ENCODE data around the gene NBR1.
"Not testable (repeated sequence)": the region's sequence is repeated elsewhere in the genome, so short reads cannot be mapped to it uniquely, and the experiment has no call there.

The NBR1 gene, protein sequence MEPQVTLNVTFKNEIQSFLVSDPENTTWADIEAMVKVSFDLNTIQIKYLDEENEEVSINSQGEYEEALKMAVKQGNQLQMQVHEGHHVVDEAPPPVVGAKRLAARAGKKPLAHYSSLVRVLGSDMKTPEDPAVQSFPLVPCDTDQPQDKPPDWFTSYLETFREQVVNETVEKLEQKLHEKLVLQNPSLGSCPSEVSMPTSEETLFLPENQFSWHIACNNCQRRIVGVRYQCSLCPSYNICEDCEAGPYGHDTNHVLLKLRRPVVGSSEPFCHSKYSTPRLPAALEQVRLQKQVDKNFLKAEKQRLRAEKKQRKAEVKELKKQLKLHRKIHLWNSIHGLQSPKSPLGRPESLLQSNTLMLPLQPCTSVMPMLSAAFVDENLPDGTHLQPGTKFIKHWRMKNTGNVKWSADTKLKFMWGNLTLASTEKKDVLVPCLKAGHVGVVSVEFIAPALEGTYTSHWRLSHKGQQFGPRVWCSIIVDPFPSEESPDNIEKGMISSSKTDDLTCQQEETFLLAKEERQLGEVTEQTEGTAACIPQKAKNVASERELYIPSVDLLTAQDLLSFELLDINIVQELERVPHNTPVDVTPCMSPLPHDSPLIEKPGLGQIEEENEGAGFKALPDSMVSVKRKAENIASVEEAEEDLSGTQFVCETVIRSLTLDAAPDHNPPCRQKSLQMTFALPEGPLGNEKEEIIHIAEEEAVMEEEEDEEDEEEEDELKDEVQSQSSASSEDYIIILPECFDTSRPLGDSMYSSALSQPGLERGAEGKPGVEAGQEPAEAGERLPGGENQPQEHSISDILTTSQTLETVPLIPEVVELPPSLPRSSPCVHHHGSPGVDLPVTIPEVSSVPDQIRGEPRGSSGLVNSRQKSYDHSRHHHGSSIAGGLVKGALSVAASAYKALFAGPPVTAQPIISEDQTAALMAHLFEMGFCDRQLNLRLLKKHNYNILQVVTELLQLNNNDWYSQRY
- total RNA-seq: 132 reads per million, percentile 87 among the genes with 10 or more reads in this experiment

DNA sequence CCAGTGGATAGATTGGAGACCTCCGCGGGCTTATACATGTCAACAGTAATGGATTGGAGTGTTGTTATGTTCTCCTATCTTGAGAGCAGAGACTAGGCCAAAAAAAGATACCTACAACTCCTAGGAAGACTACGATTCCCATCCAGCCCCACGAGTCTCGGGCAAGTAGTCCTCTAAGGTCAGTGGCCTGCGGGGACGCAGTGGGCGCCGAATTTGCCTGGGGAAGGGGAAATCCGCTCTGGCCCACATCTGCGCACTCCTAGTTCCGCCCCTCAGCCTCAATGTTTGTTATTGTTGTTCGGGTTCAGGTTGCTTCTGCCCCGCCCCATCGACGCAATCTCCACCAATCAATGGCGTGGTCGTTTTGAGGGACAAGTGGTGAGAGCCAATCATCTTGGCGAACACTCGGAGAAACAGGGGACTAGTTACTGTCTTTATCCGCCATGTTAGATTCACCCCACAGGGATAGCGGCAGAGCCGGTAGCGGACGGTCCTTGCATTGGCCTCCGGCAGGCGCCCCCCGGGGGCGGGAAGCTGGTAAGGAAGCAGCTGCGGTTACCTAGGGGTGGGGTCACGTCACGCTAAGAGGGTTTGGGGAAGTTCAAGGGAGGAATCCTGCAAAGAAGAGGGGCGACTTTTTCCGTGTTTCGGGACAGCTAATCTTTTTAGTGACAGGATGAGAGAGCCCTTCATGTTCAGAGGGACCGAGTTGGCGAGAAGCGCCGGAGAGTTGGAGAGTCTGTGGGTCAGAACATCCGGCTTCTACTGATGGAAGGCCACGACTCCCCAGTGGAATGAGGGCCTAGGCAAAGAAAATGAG is at the start of gene NBR1:
NBR1 (plus strand) TSS at position 449 of the 820 bp plus-strand sequence. CDS start 4,586 bp downstream, outside the sequence.
- peak; percentile 93 for DNase-seq

DNA sequence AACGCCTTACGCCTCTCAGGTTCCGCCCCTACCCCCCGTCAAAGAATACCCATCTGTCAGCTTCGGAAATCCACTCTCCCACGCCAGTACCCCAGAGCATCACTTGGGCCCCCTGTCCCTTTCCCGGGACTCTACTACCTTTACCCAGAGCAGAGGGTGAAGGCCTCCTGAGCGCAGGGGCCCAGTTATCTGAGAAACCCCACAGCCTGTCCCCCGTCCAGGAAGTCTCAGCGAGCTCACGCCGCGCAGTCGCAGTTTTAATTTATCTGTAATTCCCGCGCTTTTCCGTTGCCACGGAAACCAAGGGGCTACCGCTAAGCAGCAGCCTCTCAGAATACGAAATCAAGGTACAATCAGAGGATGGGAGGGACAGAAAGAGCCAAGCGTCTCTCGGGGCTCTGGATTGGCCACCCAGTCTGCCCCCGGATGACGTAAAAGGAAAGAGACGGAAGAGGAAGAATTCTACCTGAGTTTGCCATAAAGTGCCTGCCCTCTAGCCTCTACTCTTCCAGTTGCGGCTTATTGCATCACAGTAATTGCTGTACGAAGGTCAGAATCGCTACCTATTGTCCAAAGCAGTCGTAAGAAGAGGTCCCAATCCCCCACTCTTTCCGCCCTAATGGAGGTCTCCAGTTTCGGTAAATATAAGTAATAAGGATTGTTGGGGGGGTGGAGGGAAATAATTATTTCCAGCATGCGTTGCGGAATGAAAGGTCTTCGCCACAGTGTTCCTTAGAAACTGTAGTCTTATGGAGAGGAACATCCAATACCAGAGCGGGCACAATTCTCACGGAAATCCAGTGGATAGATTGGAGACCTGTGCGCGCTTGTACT is 45.7 kb upstream of the NBR1 start, which contains the start of gene BRCA1:
BRCA1 (minus strand) TSS at position 232 of the 834 bp plus-strand sequence. CDS start 1,268 bp downstream, outside the sequence.
- DNase-seq: peak; percentile 95

DNA sequence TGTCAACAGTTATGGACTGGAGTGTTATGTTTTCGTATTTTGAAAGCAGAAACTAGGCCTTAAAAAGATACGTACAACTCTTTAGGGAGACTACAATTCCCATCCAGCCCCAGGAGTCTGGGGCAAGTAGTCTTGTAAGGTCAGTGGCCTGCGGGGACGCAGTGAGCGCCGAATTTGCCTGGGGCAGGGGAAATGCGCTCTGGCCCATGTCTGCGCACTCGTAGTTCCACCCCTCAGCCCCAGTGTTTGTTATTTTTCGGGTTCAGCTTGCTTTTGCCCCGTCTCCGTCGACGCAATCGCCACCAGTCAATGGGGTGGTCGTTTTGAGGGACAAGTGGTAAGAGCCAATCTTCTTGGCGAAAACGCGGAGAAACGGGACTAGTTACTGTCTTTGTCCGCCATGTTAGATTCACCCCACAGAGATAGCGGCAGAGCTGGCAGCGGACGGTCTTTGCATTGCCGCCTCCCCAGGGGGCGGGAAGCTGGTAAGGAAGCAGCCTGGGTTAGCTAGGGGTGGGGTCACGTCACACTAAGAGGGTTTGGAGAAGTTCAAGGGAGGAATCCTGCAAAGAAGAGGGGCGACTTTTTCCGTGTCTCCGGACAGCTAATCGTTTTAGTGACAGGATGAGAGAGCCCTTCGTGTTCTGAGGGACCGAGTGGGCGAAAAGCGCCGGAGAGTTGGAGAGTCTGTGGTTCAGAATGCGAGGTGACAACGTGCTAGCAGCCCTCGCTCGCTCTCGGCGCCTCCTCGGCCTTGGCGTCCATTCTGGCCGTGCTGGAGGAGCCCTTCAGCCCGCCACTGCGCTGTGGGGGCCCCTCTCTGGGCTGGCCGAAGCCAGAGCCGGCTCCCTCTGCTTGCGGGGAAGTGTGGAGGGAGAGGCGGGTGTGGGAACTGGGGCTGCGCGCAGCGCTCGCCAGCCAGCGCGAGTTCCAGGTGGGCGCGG is 44.8 kb upstream of the NBR1 start:
- DNase-seq: no peak

DNA sequence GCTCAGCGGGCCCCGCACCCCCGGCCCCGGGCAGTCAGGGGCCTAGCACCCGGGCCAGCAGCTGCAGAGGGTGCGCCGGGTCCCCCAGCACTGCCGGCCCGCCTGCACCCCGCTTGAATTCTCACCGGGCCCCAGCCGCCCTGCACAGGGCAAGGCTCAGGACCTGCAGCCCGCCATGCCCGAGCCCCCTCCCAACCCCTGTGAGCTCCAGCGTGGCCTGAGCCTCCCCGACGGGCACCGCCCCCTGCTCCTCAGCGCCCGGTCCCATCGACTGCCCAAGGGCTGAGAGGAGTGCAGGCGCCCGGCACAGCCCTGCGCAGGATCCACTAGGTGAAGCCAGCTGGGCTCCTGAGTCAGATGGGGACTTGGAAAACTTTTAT is 44.1 kb upstream of the NBR1 start:
- DNase-seq: no peak

DNA sequence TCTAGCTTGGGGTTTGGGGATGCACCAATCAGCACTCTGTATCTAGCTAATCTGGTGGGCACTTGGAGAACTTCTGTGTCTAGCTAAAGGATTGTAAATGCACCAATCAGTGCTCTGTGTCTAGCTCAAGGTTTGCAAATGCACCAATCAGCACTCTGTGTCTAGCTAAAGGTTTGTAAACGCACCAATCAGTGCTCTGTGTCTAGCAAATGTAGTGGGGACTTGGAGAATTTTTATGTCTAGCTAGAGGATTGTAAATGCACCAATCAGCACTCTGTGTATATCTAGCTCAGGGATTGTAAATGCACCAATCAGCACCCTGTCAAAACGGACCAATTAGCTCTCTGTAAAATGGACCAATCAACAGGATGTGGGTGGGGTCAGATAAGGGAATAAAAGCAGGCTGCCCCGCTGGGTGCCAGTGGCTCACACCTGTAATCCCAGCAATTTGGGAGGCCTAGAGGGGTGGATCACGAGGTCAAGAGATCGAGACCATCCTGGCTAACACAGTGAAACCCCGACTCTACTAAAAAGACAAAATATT is 43.6 kb upstream of the NBR1 start:
- DNase-seq: not testable (repeated sequence)

DNA sequence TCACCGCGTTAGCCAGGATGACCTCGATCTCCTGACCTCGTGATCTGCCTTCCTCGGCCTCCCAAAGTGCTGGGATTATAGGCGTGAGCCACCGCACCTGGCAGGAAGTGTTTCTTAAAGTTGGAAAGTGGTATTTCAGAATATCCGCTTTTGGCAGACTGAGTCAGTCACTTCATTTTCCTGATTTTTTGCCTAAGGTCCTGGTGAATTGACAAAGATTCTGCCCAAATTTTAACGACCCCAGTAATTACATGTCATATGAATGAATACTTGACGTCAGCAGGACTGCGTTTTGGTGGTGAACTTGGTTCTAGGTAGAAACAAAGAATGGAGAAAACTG is 41.4 kb upstream of the NBR1 start:
- DNase-seq: no peak

DNA sequence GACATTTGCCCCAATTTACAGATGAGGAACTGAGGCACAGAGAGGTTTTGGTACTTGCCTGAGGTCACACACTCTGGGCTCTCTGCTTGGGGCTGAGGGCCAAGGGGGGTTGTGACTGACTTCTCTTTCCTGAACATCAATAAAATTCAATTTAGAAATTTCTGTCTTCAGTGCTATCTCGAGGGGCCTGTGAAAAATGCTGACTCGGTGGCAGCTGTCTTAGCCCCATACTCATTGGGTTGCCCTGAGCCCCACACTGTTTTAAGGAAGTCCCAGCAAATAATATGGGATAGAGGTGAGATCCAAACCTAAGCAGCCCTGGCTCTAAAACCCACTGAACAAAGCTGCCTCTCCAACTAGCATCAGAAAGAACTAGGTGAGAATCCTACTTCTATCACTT is 38.9 kb upstream of the NBR1 start:
- no peak for DNase-seq

DNA sequence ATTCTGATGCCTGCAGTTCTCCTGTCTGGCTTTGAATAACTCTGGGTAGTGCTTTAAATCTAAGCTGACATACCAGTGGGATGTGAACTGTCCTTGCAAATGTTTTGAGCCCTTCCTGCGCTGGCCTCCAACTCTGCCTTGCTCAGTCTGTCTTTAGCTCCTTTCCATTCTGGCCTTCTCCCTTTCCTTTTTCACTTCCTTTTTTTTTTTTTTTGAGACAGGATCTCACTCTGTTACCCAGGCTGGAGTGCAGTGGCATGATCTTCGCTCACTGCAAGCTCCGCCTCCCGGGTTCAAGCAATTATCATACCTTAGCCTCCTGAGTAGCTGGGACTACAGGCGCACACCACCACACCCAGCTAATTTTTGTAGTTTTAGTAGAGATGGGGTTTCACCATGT is 37.6 kb upstream of the NBR1 start:
- DNase-seq: not testable (repeated sequence)

DNA sequence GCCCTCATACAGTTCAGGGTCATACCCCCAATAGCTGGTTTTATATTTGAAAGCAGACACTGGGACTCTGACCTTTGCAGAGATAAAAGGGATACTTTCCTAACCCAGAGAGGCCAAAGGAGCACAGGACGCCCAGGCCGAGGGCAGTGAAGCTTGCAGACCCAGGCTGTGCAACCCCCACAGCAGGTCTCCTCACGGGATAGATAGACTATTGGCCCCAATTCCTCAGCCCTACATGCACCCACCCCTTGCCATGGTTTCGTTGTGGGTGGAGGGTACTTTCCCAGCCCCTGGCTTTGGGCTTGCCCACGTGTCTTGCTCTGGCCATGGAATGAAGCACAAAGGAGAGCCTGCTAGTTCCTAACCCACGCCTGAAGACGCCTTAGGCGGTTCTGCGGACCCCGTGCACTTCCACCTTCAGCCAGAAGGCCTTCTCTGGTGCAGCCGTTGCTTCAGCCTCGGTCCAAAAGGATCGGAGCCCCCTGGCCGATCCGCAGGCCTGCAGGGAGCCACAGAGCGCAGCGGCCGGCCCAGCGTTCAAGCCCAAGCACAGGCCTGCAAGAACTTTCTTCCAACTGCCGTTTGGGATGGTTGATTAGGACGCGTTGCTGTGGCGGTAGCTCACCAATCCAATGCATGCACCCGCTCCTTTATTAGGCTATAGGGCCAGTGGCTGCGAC is 36.1 kb upstream of the NBR1 start:
- DNase-seq: no peak

DNA sequence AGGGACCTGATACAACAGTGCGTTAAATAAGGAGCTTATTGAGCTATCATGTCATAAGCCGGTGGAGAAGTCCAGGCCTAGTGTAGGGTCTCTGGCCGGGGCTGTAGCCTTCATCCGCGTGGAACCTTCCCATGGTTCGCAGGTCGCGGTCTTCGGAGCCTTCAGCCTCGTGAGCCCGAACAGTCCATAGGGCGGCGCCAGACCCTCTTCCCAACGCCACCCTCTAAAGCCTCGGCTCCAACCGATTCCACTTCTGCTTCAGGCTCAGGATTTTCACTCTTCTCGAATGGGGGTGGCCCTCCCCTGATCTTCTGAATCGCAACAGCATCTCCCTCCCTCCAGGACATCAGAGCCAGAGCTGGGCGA is 35.6 kb upstream of the NBR1 start:
- DNase-seq: no peak

DNA sequence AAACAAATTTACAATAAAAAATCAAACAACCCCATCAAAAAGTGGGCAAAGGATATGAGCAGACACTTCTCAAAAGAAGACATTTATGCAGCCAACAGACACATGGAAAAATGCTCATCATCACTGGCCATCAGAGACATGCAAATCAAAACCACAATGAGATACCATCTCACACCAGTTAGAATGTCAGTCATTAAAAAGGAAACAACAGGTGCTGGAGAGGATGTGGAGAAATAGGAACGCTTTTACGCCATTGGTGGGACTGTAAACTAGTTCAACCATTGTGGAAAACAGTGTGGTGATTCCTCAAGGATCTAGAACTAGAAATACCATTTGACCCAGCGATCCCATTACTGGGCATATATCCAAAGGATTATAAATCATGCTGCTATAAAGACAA is 34.4 kb upstream of the NBR1 start:
- not testable (repeated sequence) for DNase-seq

DNA sequence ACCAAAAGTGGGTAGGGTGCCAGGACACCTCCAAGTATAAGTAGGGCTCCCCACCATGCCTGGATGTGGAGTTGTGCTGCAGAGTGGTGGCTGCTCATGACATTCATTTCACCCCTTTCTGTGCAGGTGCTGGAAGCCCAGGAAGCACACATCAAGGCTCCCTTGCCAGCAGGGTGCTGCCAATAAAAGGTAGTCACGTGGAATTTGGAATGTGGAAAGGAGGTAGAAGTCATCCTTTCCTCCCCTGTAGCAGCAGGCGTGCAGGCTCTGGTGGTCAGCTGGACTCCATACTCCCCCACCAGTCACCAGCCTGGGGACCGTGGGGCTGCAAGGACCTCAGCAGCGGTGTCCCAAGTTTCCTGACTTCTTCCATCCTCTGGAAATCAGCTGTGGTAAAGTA is 32.5 kb upstream of the NBR1 start:
- DNase-seq: not testable (repeated sequence)

DNA sequence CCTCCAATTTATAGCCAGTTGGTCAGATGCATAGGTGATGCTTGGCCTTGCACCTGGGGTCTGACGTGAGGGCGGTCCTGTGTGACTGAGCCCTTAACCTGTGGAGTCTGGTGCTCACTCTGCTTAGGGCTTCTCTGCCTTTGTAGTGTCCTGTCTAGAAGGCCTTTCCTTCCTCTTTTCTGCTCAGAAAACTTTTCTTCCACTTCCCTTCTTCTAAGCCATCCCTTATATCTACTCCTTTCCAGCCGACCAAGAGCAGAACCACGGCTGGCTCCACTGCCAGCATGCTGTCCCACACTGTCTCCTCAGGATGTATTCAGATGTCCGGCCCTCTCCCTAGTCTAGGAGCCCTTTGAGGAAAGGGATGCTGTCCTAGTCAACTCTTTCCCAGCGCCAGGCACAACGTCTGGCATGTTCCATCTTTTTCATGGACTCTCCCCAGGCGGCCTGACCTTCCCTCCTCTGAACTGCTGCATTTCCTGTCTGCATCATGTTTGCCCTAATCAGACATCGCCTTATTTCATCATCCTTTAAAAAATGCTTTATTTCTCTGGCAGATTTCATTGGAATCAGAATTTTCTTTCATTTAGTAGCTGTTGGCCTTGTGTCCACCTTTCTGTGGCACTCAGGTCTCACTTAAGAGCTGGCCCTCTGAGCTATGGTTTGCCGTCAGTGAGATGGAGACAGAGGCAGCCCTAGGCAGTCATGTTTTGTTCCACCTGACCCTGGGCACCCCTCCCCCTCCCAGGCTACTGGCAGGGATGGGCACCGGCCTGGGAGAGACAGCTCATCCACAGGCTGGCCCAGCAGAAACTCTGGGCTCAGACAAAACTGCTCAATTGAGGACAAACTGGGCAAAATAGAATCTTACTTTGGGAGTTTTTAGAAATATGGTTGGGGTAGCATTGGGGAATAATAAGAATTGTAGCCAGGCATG is 30.4 kb upstream of the NBR1 start:
- DNase-seq: no peak

DNA sequence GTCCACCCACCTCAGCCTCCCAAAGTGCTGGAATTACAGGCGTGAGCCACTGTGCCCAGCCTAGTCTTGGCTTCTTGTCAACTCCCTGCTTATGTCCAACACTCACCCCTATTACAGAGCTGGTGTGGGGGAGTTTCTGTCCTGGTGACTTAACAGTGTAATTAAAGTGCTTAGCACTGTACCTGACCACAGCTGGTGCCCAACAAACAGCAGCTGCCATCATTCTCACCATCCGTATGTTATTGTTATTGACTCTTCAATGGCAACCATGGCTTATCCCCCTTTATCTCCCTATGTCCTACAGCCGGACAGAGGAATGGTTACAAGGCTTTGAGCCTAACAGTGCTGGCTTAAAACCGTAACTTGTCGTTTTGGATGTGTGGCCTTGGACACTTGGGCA is 28.9 kb upstream of the NBR1 start:
- DNase-seq: no peak

DNA sequence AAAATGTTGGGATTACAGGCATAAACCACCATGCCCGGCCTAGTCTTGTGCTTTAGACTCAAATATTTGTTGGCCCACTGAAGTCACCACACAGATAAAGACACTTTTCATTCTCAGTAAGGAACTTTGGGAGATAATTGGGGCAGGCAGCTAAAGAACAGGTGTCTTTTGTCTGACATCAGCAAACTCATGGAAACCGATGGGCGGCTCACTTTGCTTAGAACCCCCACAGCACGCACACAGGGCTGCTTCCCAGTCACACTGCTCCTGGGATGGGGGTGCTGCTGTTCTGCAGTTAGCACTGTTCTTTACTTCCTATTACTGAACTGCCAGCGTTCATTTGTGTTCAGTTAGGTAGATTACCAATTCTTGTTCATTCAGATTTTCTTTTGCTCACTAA is 27.8 kb upstream of the NBR1 start:
- no peak for DNase-seq

DNA sequence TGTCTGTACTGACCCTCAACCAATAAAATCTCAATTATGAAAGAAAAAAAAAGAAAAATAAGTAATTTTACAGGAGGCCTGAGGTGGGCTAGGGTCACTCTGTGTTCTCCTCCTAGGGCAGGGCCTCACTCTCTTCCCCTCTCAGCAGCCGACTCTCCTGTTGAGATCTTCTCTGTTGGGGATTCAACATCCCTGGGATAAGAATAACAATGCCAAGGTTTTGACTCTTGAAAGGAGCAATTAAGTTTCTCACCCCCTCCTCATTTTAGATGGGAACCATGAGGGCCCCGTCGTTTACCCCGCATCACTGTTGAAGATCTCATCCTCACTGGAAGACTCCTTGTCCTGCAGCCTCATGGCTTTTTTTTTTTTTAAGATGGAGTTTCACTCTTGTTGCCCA is 24.4 kb upstream of the NBR1 start:
- no peak for DNase-seq

DNA sequence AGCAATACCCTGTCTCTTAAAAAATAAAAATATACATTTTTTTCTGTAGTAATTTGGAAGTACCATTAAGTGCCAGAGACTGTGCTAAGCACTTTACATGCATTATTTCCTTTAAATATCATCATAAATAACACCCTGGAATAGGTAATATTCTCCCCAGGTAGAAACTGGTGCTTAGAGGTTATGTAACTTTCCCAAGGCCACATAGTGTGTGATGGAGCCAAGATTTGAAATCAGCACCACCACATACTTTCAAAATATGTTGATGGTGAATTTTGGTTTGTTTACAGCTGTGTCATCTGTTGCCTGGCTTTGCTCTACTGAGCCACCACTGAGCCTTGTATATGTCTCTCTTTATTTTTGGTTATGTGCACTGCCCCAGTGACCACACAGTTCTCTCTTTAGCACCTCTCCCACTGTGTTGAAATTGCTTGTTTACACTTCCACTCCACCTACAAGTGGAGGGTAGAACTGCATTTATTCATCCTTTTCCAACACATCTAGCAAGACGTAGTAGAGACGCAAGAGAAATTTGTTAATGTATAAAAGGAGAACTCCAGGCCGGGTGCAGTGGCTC is 19.0 kb upstream of the NBR1 start:
- DNase-seq: no peak

DNA sequence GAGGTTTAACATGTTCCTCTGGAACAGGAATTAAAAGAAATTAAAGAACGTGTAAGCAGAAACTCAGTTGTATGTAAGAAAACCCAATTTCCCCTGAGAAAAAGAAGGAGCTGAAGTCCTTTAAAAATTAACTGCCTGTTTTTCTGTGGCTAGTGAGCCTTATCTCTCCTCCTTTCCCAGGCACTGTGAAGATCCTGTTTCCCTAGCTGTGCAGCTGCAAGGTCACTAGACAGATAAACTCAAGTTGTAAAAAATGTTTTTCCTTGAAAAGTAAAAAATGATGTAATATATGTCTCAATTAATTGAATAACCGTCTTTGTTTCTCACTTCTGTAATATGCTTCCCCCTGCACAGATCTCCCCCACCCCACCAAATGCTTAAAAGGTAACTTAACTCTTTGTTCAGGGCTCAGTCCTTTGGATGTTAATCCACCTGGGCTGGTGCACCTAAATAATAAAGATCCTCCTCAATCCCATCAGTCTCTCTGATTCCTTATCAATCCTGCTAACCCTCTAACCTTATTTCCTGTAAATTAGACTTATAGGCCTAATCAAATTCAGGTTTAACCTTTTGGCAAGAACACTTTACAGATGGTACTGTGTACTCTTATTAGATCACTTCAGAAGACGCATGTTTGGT is 17.7 kb upstream of the NBR1 start:
- not testable (repeated sequence) for DNase-seq

All from effector CD4-positive, alpha-beta T cell (primary cell).